ENCODE data around the gene WDFY3. TPM values are rescaled to one million over a fixed set of nuclear protein-coding genes. Genes with fewer than 3 reads are reported as not detected.

Gene WDFY3
- total and polyA plus RNA-seq, 2 of the 13 experiments (the other 11 are each of a cell fraction or from before 2014, with no cell fraction given), result 16.7 to 24.5 TPM

DNA sequence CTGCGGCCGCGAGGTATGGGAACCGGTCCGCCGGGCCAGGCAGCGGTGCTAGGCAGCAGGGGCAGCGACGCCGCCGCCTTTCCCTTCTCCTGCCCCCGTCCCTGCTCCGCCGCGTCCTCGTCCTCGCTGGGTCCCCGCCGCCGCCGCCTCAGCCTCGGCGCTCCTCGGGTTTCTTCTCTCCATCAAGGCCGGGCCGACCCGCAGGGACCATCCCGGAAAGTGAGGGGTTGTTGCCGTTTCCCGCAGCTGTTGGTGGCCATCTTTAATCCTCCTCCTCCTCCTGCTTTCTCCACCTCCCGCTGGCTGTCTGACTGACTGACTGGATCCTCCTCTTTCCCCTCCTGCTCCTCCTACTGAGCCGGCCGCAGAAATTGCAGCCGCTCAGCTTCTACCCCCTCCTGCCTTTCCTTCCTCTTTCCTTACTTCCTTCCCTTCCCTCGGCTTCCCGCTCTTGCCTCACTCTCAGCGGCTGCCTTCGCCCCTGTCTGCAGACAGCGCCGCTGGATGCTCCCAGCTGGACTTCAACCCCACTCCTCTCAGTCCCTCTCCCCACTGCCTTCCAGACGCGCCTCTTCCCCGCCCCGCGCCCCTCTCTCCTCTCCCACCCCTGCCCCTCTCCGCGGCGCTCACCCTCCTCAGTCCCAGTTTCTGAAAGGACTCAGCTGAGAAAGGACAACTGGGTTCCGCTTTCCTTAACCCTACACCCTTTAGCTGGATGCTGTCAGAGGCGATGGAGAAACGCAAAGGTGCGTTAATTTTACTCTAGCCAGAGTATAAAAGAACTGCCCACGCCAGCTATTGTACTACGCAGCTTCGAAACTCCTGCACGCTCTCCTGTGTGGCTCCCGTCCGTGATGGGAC lies at the start of gene WDFY3 (continued):
- TF ChIP-seq, protein P1, sequence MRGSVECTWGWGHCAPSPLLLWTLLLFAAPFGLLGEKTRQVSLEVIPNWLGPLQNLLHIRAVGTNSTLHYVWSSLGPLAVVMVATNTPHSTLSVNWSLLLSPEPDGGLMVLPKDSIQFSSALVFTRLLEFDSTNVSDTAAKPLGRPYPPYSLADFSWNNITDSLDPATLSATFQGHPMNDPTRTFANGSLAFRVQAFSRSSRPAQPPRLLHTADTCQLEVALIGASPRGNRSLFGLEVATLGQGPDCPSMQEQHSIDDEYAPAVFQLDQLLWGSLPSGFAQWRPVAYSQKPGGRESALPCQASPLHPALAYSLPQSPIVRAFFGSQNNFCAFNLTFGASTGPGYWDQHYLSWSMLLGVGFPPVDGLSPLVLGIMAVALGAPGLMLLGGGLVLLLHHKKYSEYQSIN (CRISPR knock-in tag; IDR thresholded peaks at IDR 0.05; ENCODE audit: borderline replicate concordance), result no peak
- TF ChIP-seq SRSF1 (optimal IDR thresholded peaks at IDR 0.05; ENCODE audit: low read depth, low read length) (no peak), ZNF768 (CRISPR knock-in tag; IDR thresholded peaks at IDR 0.05) (no peak), U2AF2 (IDR thresholded peaks at IDR 0.05; ENCODE audit: low read depth, low read length) (no peak), KDM2A (CRISPR knock-in tag; IDR thresholded peaks at IDR 0.05; ENCODE audit: borderline replicate concordance, low read depth) (peak; percentile 71; the same call in 1 of the 2 replicates), PATZ1 (CRISPR knock-in tag; IDR thresholded peaks at IDR 0.05) (0 out of 2 replicates have a peak, but pooled peaks have one; percentile 52), CBX2 (IDR thresholded peaks at IDR 0.05; ENCODE audit: low read depth, low read length) (no peak), CBX2 (CRISPR knock-in tag; IDR thresholded peaks at IDR 0.05; ENCODE audit: low read depth) (no peak), ZSCAN25 (CRISPR knock-in tag; IDR thresholded peaks at IDR 0.05) (peak; percentile 94), DNMT1 (CRISPR knock-in tag; IDR thresholded peaks at IDR 0.05) (0 out of 2 replicates have a peak, but pooled peaks have one; percentile 26), ZSCAN21 (CRISPR knock-in tag; IDR thresholded peaks at IDR 0.05; ENCODE audit: borderline replicate concordance) (no peak), KLF16 (CRISPR knock-in tag; IDR thresholded peaks at IDR 0.05) (peak in 1 of 2 experiments; percentile 29; a peak in 1 of 4 replicates), MTA1 (CRISPR knock-in tag; IDR thresholded peaks at IDR 0.05; ENCODE audit: borderline replicate concordance) (peak; percentile 49; the same call in 1 of the 2 replicates), ZNF547 (CRISPR knock-in tag; IDR thresholded peaks at IDR 0.05) (no peak), NFYC (CRISPR knock-in tag; IDR thresholded peaks at IDR 0.05) (no peak; the same call in 1 of the 2 replicates), SOX5 (CRISPR knock-in tag; IDR thresholded peaks at IDR 0.05; ENCODE audit: borderline replicate concordance) (no peak), HMGA1 (CRISPR knock-in tag; conservative IDR thresholded peaks at IDR 0.05) (no peak), PHF5A (CRISPR knock-in tag; IDR thresholded peaks at IDR 0.05; ENCODE audit: low read depth, unreplicated experiment) (no peak)
- TF ChIP-seq, protein P2, sequence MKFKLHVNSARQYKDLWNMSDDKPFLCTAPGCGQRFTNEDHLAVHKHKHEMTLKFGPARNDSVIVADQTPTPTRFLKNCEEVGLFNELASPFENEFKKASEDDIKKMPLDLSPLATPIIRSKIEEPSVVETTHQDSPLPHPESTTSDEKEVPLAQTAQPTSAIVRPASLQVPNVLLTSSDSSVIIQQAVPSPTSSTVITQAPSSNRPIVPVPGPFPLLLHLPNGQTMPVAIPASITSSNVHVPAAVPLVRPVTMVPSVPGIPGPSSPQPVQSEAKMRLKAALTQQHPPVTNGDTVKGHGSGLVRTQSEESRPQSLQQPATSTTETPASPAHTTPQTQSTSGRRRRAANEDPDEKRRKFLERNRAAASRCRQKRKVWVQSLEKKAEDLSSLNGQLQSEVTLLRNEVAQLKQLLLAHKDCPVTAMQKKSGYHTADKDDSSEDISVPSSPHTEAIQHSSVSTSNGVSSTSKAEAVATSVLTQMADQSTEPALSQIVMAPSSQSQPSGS (CRISPR knock-in tag; IDR thresholded peaks at IDR 0.05), result 0 out of 2 replicates have a peak, but pooled peaks have one; percentile 16
- TF ChIP-seq, protein P3, sequence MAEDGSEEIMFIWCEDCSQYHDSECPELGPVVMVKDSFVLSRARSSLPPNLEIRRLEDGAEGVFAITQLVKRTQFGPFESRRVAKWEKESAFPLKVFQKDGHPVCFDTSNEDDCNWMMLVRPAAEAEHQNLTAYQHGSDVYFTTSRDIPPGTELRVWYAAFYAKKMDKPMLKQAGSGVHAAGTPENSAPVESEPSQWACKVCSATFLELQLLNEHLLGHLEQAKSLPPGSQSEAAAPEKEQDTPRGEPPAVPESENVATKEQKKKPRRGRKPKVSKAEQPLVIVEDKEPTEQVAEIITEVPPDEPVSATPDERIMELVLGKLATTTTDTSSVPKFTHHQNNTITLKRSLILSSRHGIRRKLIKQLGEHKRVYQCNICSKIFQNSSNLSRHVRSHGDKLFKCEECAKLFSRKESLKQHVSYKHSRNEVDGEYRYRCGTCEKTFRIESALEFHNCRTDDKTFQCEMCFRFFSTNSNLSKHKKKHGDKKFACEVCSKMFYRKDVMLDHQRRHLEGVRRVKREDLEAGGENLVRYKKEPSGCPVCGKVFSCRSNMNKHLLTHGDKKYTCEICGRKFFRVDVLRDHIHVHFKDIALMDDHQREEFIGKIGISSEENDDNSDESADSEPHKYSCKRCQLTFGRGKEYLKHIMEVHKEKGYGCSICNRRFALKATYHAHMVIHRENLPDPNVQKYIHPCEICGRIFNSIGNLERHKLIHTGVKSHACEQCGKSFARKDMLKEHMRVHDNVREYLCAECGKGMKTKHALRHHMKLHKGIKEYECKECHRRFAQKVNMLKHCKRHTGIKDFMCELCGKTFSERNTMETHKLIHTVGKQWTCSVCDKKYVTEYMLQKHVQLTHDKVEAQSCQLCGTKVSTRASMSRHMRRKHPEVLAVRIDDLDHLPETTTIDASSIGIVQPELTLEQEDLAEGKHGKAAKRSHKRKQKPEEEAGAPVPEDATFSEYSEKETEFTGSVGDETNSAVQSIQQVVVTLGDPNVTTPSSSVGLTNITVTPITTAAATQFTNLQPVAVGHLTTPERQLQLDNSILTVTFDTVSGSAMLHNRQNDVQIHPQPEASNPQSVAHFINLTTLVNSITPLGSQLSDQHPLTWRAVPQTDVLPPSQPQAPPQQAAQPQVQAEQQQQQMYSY (CRISPR knock-in tag; IDR thresholded peaks at IDR 0.05), result no peak
- TF ChIP-seq, protein P4, sequence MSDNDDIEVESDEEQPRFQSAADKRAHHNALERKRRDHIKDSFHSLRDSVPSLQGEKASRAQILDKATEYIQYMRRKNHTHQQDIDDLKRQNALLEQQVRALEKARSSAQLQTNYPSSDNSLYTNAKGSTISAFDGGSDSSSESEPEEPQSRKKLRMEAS (IDR thresholded peaks at IDR 0.05), result peak; percentile 47; the same call in 1 of the 2 replicates
